ENCODE data around the gene WIZ. TPM values are rescaled to one million over a fixed set of nuclear protein-coding genes. Genes with fewer than 3 reads are reported as not detected.
A peak's percentile ranks its signal among the peaks of the same experiment; 100 is the strongest.

Gene WIZ
- total and polyA plus RNA-seq, 12 donors, result 18.7 to 34.3 (median 21.3) TPM

DNA sequence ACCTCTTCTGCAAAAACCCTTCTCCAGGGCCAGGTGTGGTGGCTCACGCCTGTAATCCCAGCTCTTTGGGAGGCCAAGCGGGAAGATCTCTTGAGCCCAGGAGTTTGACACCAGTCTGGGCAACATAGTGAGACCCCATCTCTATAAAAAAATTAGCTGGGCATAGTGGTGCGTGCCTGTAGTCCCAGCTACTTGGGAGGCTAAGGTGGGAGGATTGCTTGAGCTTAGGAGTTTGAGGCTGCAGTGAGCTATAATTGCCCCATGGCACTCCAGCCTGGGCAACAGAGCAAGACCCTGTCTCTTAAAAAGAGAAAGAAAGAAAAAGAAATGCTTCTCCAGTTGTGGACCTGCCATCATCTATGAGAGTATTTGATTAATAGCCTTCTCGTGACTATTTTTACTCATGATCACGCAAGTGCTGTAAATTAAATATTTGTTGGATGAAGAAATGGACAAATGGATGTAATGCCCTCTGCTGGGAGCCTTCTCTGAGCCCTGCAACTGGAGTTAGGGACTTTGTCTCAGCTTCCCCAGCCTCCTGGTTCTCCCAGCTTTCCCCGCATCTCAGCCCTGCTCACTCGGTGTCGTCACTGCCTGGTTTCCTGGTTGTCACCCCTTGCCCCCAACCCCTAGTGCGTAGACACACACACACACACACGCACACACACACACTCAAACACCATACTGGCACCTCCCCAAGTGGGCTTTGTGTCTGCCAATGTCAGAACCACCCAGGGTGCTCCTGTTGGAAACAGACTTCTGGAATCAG, 12.2 kb downstream of the WIZ start:
- peaks cover 0 to 12% (median 4%) of the 10 kb centered on the region in 9 donors for H3K4me1 ChIP-seq
- peaks cover 0 to 26% (median 0%) of the 10 kb centered on the region in 9 donors for H3K36me3 ChIP-seq
- H3K4me3 ChIP-seq, result no peak overlapping the region
- intact Hi-C loops (cut with DNase I), result no loop called here
- no peak for ATAC-seq
- DNase-seq, result no peak
- no peak overlapping the region for H3K27ac ChIP-seq
- TF ChIP-seq, protein P1, sequence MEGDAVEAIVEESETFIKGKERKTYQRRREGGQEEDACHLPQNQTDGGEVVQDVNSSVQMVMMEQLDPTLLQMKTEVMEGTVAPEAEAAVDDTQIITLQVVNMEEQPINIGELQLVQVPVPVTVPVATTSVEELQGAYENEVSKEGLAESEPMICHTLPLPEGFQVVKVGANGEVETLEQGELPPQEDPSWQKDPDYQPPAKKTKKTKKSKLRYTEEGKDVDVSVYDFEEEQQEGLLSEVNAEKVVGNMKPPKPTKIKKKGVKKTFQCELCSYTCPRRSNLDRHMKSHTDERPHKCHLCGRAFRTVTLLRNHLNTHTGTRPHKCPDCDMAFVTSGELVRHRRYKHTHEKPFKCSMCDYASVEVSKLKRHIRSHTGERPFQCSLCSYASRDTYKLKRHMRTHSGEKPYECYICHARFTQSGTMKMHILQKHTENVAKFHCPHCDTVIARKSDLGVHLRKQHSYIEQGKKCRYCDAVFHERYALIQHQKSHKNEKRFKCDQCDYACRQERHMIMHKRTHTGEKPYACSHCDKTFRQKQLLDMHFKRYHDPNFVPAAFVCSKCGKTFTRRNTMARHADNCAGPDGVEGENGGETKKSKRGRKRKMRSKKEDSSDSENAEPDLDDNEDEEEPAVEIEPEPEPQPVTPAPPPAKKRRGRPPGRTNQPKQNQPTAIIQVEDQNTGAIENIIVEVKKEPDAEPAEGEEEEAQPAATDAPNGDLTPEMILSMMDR (IDR thresholded peaks at IDR 0.05), result peak in 2 of 9 donors; percentile 10 to 14
- no peaks in the 10 kb centered on the region for H3K9me3 ChIP-seq
- WGBS, 2 donors, result 81% methylated on average over 10 of the region's 10 CpGs
- no peaks in the 10 kb centered on the region for H3K27me3 ChIP-seq

DNA sequence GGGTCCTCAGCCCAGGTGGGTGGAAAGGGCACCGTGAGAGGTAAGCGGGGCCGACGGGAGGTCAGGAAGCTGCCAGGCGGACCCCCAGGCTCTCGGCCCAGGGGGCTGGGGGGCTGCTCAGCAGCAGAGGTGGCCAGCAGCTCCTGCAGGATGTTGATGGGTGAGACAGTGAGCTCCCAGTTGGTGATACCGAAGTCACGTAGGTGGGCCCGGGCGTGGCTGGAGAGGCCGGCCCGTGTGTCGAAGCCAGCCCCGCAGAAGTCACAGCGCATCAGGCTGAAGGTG, 13.0 kb downstream of the WIZ start:
- DNase-seq (no peak), ATAC-seq (no peak)
- 90 to 96% methylated on average over 15 of the region's 15 CpGs for WGBS, 2 donors
- Histone ChIP-seq H3K27ac (no peak overlapping the region), H3K4me3 (no peak overlapping the region), H3K27me3 (no peaks in the 10 kb centered on the region), H3K36me3 (peaks cover 0 to 26% (median 0%) of the 10 kb centered on the region in 9 donors), H3K4me1 (peaks cover 2 to 15% (median 5%) of the 10 kb centered on the region in 9 donors), H3K9me3 (no peaks in the 10 kb centered on the region)
- intact Hi-C loops (cut with DNase I), result no loop called here
- TF ChIP-seq, protein P1 (IDR thresholded peaks at IDR 0.05), result no peak

DNA sequence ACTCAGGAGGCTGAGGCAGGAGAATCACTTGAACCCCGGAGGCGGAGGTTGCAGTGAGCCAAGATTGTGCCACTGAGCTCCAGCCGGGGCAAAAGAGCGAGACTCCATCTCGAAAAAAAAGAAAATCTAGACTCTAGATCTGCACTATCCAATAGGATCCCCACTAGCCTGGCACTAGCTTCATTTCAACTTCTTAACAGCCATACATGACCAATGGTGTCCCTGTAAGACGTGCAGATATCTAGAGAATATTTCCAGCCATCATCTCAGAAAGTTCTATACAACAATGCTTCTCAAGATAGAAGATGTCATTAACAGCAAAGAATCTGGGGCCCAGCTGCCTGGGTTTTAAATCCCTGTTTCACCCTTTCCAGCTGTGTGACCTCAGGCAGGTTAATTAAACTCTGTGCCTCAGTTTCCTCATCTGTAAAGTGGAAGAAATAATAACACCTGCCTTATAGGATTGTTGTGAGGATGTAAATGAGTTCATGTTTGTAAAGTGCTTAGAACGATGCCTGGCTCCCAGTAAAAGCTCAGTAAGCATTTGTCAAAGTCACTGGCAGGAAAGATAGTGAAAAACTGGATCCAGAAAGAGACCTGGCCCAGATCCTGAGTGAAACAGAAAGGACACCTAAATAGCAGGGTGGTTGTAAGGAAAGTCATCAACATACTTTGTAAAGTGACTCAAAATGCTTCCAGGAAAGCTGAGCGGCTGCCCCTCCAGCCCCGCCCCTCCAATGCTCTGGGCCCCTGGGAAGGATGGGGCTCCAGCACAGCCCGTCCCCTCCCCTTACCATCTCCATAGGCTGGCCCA, 13.5 kb downstream of the WIZ start:
- H3K27me3 ChIP-seq, result no peaks in the 10 kb centered on the region
- DNase-seq (no peak), ATAC-seq (no peak)
- intact Hi-C loops (cut with DNase I), result no loop called here
- no peak overlapping the region for H3K27ac ChIP-seq
- TF ChIP-seq, protein P1 (IDR thresholded peaks at IDR 0.05), result no peak
- 86 to 88% methylated on average over 10 of the region's 10 CpGs for WGBS, 2 donors
- H3K36me3 ChIP-seq, result peaks cover 0 to 26% (median 0%) of the 10 kb centered on the region in 9 donors
- H3K9me3 ChIP-seq, result no peaks in the 10 kb centered on the region
- no peak overlapping the region for H3K4me3 ChIP-seq
- peaks cover 7 to 20% (median 10%) of the 10 kb centered on the region in 9 donors for H3K4me1 ChIP-seq

DNA sequence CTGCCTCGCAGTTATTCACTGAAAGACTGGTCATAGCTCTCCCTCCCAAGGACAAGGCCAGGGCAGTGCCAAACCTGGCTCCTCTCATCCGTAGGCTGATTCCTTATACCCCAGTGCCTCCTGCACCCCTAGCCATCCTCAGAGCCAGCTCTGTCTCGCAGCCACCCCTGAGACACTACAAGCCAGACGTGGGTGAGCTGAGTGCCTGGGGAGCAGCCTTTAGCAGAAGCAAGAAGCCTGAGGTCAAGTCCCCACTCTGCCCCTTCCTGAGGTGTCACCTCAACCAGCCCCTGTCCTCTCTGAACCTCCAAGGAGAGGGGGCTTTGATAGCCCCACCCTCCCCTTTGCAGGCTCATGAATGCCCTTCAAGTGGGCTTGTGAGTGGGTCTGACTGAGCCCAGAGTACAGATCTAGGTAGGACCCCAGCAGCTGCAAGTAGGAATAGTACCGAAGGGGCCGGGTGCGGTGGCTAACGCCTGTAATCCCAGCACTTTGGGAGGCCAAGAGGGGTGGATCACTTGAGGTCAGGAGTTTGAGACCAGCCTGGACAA, 16.2 kb downstream of the WIZ start:
- no peaks in the 10 kb centered on the region for H3K27me3 ChIP-seq
- H3K27ac ChIP-seq, result peak overlapping the region; percentile 59 to 99 (median 96)
- peaks cover 14 to 46% (median 35%) of the 10 kb centered on the region in 9 donors for H3K4me1 ChIP-seq
- WGBS, 2 donors, result 68 to 69% methylated on average over 8 of the region's 8 CpGs
- TF ChIP-seq, protein P1 (IDR thresholded peaks at IDR 0.05), result no peak
- H3K4me3 ChIP-seq, result peak overlapping the region in 9 of 10 donors; percentile 59 to 98 (median 83)
- peaks cover 0 to 14% (median 0%) of the 10 kb centered on the region in 9 donors for H3K36me3 ChIP-seq
- intact Hi-C loops (cut with DNase I), result no loop called here
- peak in 1 of 8 donors; percentile 12 for ATAC-seq
- DNase-seq, result no peak
- H3K9me3 ChIP-seq, result no peaks in the 10 kb centered on the region
